H1 (cell line): ENCODE results near the gene SULF2. TPM values are rescaled to one million over a fixed set of nuclear protein-coding genes. Genes with fewer than 3 reads are reported as not detected.
A peak's percentile ranks its signal among the peaks of the same experiment; 100 is the strongest.

Experiments
- BACH1 ChIP-seq: IDR thresholded peaks from 2 replicates; pipeline ENCODE4 v1.6.1; 2012; ENCODE audit warnings: low read length, improper control_type of control experiment
- polyA plus RNA-seq, 7 experiments: library from polyadenylated mRNA; depleted of rRNA in 3 of 7; stranded (reverse) in 5 of 7; unstranded in 2 of 7; fragments of >200 nt in 5 of 7; fragments of 200-250 nt in 2 of 7; gene quantifications; 1 replicate in 5 of 7; 2 replicates in 1 of 7; 4 replicates in 1 of 7; pipeline versions ENCODE4 v1.2.1 to v1.2.3, GENCODE V29; 2011 to 2013; ENCODE audit warnings: missing spikeins in 2 of 7, mixed read lengths in 2 of 7
- total RNA-seq: library from RNA; stranded (reverse); fragmentation: NEBNext Ultra II Directional; extraction: Animal tissue kit (Norgen Biotek cat#: 25700); gene quantifications from 2 replicates; pipeline ENCODE4 v1.2.1, GENCODE V29; 2021

The SULF2 gene
- total and polyA plus RNA-seq, 2 of the 8 experiments (the other 6 are each of a cell fraction or from before 2014, with no cell fraction given): 15.7 to 28.2 TPM

DNA sequence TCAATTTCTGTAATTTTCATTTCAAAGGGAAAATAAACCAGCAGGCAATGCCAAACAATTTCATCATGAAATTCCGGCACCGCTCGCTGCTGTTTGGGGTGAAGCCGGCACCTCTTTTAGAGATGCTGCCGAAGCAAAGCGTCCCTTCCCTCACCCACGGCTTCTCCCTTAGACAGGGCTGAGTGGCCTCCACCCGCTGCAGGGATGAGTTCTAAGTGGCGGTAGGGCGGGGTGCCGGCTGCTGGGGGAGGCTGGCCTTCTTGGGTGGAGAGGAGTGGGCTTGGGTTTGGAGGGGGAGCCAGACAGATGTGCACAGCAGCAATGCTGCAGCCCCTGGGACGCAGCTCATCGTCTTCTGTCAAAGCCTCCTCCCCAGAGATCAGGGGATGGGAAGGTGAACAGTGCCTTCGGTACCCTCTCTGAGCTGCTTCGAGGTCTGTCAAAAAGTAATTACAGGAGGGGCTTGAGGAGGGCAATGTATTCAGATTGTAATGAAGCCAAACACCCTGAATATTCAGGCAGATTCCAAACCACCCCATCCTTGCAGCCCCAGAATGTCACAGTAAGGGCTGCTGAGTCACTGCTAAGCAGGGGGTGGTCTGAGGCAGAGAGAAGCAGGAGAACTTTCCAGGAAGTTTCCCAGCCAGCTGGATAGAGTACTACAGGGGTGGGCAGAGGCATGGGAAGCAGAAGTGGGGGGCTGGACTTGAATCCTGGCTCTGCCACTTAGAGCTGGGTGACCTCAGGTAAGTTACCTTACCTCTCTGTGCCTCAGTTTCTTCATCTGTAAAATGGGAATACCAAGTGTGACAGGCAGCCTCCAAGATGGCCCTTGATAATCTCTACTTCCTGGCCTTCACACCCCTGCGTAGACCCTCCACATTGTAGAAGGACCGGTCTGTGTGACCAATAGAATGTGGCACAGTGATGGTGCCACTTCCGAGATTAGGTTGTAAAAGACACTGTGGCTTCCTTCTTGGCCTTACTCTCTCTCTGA lies 96.6 kb downstream of the SULF2 start (continued):
- TF ChIP-seq BACH1: peak; percentile 94
